Peyer's patch (tissue), 4 donors: ENCODE measurements around the gene MTUS2.

Experiments used
- POLR2A ChIP-seq, 2 donors: fragments of 450-650 bp; IDR thresholded peaks; one replicate each; pipeline ENCODE4 v1.5.1; 2017; ENCODE audit warnings: antibody characterized with exemption in 2 of 2, mild to moderate bottlenecking in 2 of 2, moderate library complexity in 2 of 2
- TF ChIP-seq, protein P1 (sequence below), 6 experiments: fragments of 450-650 bp in 4 of 6; fragments of 200-600 bp in 2 of 6; sonication (generic) in 1 of 6; IDR thresholded peaks; one replicate each; pipeline ENCODE4 v1.5.1; 2017 to 2019; ENCODE audit warnings: antibody characterized with exemption in 6 of 6, mild to moderate bottlenecking in 3 of 6, moderate library complexity in 1 of 6

DNA sequence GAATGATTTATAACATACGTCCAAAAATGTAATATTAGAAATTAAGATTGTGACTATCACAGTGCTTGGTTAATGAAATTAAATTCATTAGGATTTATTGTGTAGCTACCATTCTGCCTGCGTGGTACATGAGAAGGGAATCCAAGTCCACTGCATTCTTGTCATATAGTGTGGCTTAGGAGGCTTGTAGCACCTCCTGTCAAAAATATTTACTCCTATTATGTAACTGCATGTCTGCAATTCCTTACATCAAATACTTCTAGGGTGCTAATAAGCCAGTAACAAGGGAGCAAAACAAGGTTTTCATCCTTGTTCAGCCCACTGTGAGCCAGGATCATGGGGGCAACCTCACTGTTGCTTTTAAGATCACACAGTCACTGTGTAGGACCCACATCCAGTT, 576.3 kb downstream of the MTUS2 start:
- TF ChIP-seq, protein P1, sequence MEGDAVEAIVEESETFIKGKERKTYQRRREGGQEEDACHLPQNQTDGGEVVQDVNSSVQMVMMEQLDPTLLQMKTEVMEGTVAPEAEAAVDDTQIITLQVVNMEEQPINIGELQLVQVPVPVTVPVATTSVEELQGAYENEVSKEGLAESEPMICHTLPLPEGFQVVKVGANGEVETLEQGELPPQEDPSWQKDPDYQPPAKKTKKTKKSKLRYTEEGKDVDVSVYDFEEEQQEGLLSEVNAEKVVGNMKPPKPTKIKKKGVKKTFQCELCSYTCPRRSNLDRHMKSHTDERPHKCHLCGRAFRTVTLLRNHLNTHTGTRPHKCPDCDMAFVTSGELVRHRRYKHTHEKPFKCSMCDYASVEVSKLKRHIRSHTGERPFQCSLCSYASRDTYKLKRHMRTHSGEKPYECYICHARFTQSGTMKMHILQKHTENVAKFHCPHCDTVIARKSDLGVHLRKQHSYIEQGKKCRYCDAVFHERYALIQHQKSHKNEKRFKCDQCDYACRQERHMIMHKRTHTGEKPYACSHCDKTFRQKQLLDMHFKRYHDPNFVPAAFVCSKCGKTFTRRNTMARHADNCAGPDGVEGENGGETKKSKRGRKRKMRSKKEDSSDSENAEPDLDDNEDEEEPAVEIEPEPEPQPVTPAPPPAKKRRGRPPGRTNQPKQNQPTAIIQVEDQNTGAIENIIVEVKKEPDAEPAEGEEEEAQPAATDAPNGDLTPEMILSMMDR (IDR thresholded peaks at IDR 0.05) = no peak
- TF ChIP-seq POLR2A (IDR thresholded peaks at IDR 0.05) = no peak
